ENCODE measurements around the gene CCDC148.

CCDC148 gene

GRCh38 chr2:158211502-158211901 is 245.1 kb downstream of the CCDC148 start:
- H3K4me1 ChIP-seq: 0 out of 2 replicates have a peak, but pooled peaks cover 4% of the 10 kb centered on the region
- no peaks in the 10 kb centered on the region for H3K36me3 ChIP-seq (replicated peaks)
- in situ Hi-C loops (cut with MboI; ENCODE audit: low sequenced_read_pairs): no loop called here
- no peak for DNase-seq (ENCODE audit: low spot score in 2 of 2)
- no peaks in the 10 kb centered on the region for H3K27me3 ChIP-seq (ENCODE audit: low read depth)
- H3K4me3 ChIP-seq: no peak overlapping the region
- H3K9me3 ChIP-seq: no peaks in the 10 kb centered on the region

- H3K9me3 ChIP-seq: no peaks in the 10 kb centered on the region
- no peak for DNase-seq (ENCODE audit: low spot score in 2 of 2)
- H3K4me1 ChIP-seq: no peaks in the 10 kb centered on the region
- no peaks in the 10 kb centered on the region for H3K36me3 ChIP-seq (replicated peaks)
- H3K27me3 ChIP-seq (ENCODE audit: low read depth): no peaks in the 10 kb centered on the region
- H3K4me3 ChIP-seq: no peak overlapping the region
- in situ Hi-C loops (cut with MboI; ENCODE audit: low sequenced_read_pairs): no loop called here
Observed at GRCh38 chr2:158207354-158207753, 249.2 kb downstream of the CCDC148 start.

GRCh38 chr2:158205215-158205614 is 251.3 kb downstream of the CCDC148 start:
- H3K4me1 ChIP-seq: no peaks in the 10 kb centered on the region
- in situ Hi-C loops (cut with MboI; ENCODE audit: low sequenced_read_pairs): no loop called here
- no peak for DNase-seq (ENCODE audit: low spot score in 2 of 2)
- no peak overlapping the region for H3K4me3 ChIP-seq
- no peaks in the 10 kb centered on the region for H3K9me3 ChIP-seq
- no peaks in the 10 kb centered on the region for H3K27me3 ChIP-seq (ENCODE audit: low read depth)
- H3K36me3 ChIP-seq (replicated peaks): no peaks in the 10 kb centered on the region

GRCh38 chr2:158204741-158205165 is 251.8 kb downstream of the CCDC148 start:
- no peaks in the 10 kb centered on the region for H3K36me3 ChIP-seq (replicated peaks)
- H3K4me3 ChIP-seq: no peak overlapping the region
- H3K4me1 ChIP-seq: no peaks in the 10 kb centered on the region
- no peaks in the 10 kb centered on the region for H3K27me3 ChIP-seq (ENCODE audit: low read depth)
- DNase-seq (ENCODE audit: low spot score in 2 of 2): no peak
- H3K9me3 ChIP-seq: no peaks in the 10 kb centered on the region
- in situ Hi-C loops (cut with MboI; ENCODE audit: low sequenced_read_pairs): no loop called here

- in situ Hi-C loops (cut with MboI; ENCODE audit: low sequenced_read_pairs): no loop called here
- H3K27me3 ChIP-seq (ENCODE audit: low read depth): no peaks in the 10 kb centered on the region
- no peaks in the 10 kb centered on the region for H3K4me1 ChIP-seq
- H3K4me3 ChIP-seq: no peak overlapping the region
- no peak for DNase-seq (ENCODE audit: low spot score in 2 of 2)
- no peaks in the 10 kb centered on the region for H3K9me3 ChIP-seq
- no peaks in the 10 kb centered on the region for H3K36me3 ChIP-seq (replicated peaks)
Observed at GRCh38 chr2:158202161-158202815, 254.3 kb downstream of the CCDC148 start.

- H3K36me3 ChIP-seq (replicated peaks): no peaks in the 10 kb centered on the region
- H3K27me3 ChIP-seq (ENCODE audit: low read depth): no peaks in the 10 kb centered on the region
- H3K4me3 ChIP-seq: no peak overlapping the region
- in situ Hi-C loops (cut with MboI; ENCODE audit: low sequenced_read_pairs): loop anchor here (25.0 kb wide), 1 partner anchor 537 kb away; no protein-coding TSS in a partner anchor
- H3K9me3 ChIP-seq: no peaks in the 10 kb centered on the region
- no peaks in the 10 kb centered on the region for H3K4me1 ChIP-seq
- no peak for DNase-seq (ENCODE audit: low spot score in 2 of 2)
Observed at GRCh38 chr2:158199928-158200650, 256.5 kb downstream of the CCDC148 start.

GRCh38 chr2:158197940-158198339 is 258.6 kb downstream of the CCDC148 start:
- no peak for DNase-seq (ENCODE audit: low spot score in 2 of 2)
- H3K4me3 ChIP-seq: no peak overlapping the region
- H3K4me1 ChIP-seq: no peaks in the 10 kb centered on the region
- H3K9me3 ChIP-seq: no peaks in the 10 kb centered on the region
- H3K27me3 ChIP-seq (ENCODE audit: low read depth): peaks cover 2% of the 10 kb centered on the region; the same call in 1 of the 2 replicates
- no peaks in the 10 kb centered on the region for H3K36me3 ChIP-seq (replicated peaks)
- in situ Hi-C loops (cut with MboI; ENCODE audit: low sequenced_read_pairs): loop anchor here (25.0 kb wide), 1 partner anchor 539 kb away; no protein-coding TSS in a partner anchor

- H3K36me3 ChIP-seq (replicated peaks): no peaks in the 10 kb centered on the region
- no peak for DNase-seq (ENCODE audit: low spot score in 2 of 2)
- H3K27me3 ChIP-seq (ENCODE audit: low read depth): peaks cover 4% of the 10 kb centered on the region; the same call in 1 of the 2 replicates
- no peak overlapping the region for H3K4me3 ChIP-seq
- in situ Hi-C loops (cut with MboI; ENCODE audit: low sequenced_read_pairs): loop anchor here (25.0 kb wide), 1 partner anchor 543 kb away; no protein-coding TSS in a partner anchor
- peaks cover 10% of the 10 kb centered on the region for H3K4me1 ChIP-seq
- no peaks in the 10 kb centered on the region for H3K9me3 ChIP-seq
Observed at GRCh38 chr2:158194229-158194628, 262.3 kb downstream of the CCDC148 start.

GRCh38 chr2:158192515-158193443 is 263.8 kb downstream of the CCDC148 start:
- Histone ChIP-seq H3K9me3 (no peaks in the 10 kb centered on the region), H3K27me3 (ENCODE audit: low read depth) (peaks cover 4% of the 10 kb centered on the region; the same call in 1 of the 2 replicates), H3K4me1 (peaks cover 10% of the 10 kb centered on the region), H3K36me3 (replicated peaks) (no peaks in the 10 kb centered on the region), H3K4me3 (no peak overlapping the region)
- DNase-seq (ENCODE audit: low spot score in 2 of 2): no peak
- in situ Hi-C loops (cut with MboI; ENCODE audit: low sequenced_read_pairs): loop anchor here (25.0 kb wide), 1 partner anchor 545 kb away; no protein-coding TSS in a partner anchor

- DNase-seq (ENCODE audit: low spot score in 2 of 2): no peak
- Histone ChIP-seq H3K36me3 (replicated peaks) (no peaks in the 10 kb centered on the region), H3K4me3 (no peak overlapping the region), H3K4me1 (peaks cover 10% of the 10 kb centered on the region), H3K9me3 (no peaks in the 10 kb centered on the region), H3K27me3 (ENCODE audit: low read depth) (peaks cover 4% of the 10 kb centered on the region; the same call in 1 of the 2 replicates)
- in situ Hi-C loops (cut with MboI; ENCODE audit: low sequenced_read_pairs): loop anchor here (25.0 kb wide), 1 partner anchor 546 kb away; no protein-coding TSS in a partner anchor
Observed at GRCh38 chr2:158191076-158191895, 265.3 kb downstream of the CCDC148 start.

GRCh38 chr2:158189526-158189925 is 267.0 kb downstream of the CCDC148 start:
- H3K4me1 ChIP-seq: peaks cover 10% of the 10 kb centered on the region
- DNase-seq (ENCODE audit: low spot score in 2 of 2): no peak

GRCh38 chr2:158187908-158188307 is 268.6 kb downstream of the CCDC148 start:
- in situ Hi-C loops (cut with MboI; ENCODE audit: low sequenced_read_pairs): loop anchor here (25.0 kb wide), 1 partner anchor 549 kb away; no protein-coding TSS in a partner anchor
- no peak for DNase-seq (ENCODE audit: low spot score in 2 of 2)

More at GRCh38 chr2:158189526-158189925, 267.0 kb downstream of the CCDC148 start:
- Histone ChIP-seq H3K27me3 (ENCODE audit: low read depth) (peaks cover 4% of the 10 kb centered on the region; the same call in 1 of the 2 replicates), H3K4me3 (no peak overlapping the region), H3K9me3 (no peaks in the 10 kb centered on the region), H3K36me3 (replicated peaks) (no peaks in the 10 kb centered on the region)
- in situ Hi-C loops (cut with MboI; ENCODE audit: low sequenced_read_pairs): loop anchor here (25.0 kb wide), 1 partner anchor 548 kb away; no protein-coding TSS in a partner anchor

More at GRCh38 chr2:158187908-158188307, 268.6 kb downstream of the CCDC148 start:
- peaks cover 10% of the 10 kb centered on the region for H3K4me1 ChIP-seq
- H3K9me3 ChIP-seq: no peaks in the 10 kb centered on the region
- peaks cover 2% of the 10 kb centered on the region; the same call in 1 of the 2 replicates for H3K27me3 ChIP-seq (ENCODE audit: low read depth)
- H3K4me3 ChIP-seq: no peak overlapping the region
- H3K36me3 ChIP-seq (replicated peaks): no peaks in the 10 kb centered on the region
